SK-N-SH (cell line): ENCODE data around the gene NTM. TPM values are rescaled to one million over a fixed set of nuclear protein-coding genes. Genes with fewer than 3 reads are reported as not detected.
A peak's percentile ranks its signal among the peaks of the same experiment; 100 is the strongest.

Experiments
- CTCF ChIA-PET: fragments of 300-600, 350-600 bp; formaldehyde crosslinking; extraction: SDS; loops from one replicate; lab custom pipeline; 2021; lab: Yijun Ruan, JAX
- POLR2A ChIA-PET: fragments of 350-600 bp; sonication (Branson Sonifier 250); formaldehyde crosslinking; extraction: SDS; loops from one replicate; lab custom pipeline; 2020; ENCODE audit warnings: antibody characterized with exemption, inconsistent platforms; lab: Yijun Ruan, JAX
- DNase-seq: peaks from one replicate; pipeline ENCODE4 v3.0.0; 2012
- H2AFZ ChIP-seq: fragments of 200-600 bp; sonication (generic); 2 replicates; pipeline ENCODE4 v1.8.1; 2016; ENCODE audit warnings: antibody characterized with exemption, mild to moderate bottlenecking, low read depth
- H3F3A ChIP-seq: fragments of 200-600 bp; sonication (generic); replicated peaks from 2 replicates; pipeline ENCODE3; 2016; ENCODE audit warnings: antibody characterized with exemption, mild to moderate bottlenecking; ENCODE audit not compliant: insufficient read depth
- H3K27ac ChIP-seq, 2 experiments: fragments of 200-500 bp in 1 of 2; fragments of 200-600 bp in 1 of 2; sonication (Bioruptor generic) in 1 of 2; sonication (generic), shearing (Covaris generic) in 1 of 2; 2 replicates each; pipeline versions ENCODE4 v1.5.1 to v1.6.1; 2014 to 2016; ENCODE audit warnings: low read depth in 2 of 2, inconsistent platforms in 1 of 2, low read length in 1 of 2, mild to moderate bottlenecking in 1 of 2, mixed read lengths in 1 of 2
- H3K27me3 ChIP-seq: fragments of 200-600 bp; sonication (generic), shearing (Covaris generic); 2 replicates; pipeline ENCODE4 v1.6.1; 2016; ENCODE audit warnings: mixed run types; ENCODE audit not compliant: insufficient read depth
- H3K36me3 ChIP-seq, 2 experiments: fragments of 200-500 bp in 1 of 2; fragments of 200-600 bp in 1 of 2; sonication (Bioruptor generic) in 1 of 2; sonication (generic) in 1 of 2; replicated peaks in 1 of 2; 2 replicates each; pipeline versions ENCODE3 to v1.5.1; 2014 to 2016; ENCODE audit warnings: low read length in 1 of 2, mild to moderate bottlenecking in 1 of 2; ENCODE audit not compliant: insufficient read depth in 2 of 2, control insufficient read depth in 1 of 2
- H3K4me1 ChIP-seq, 2 experiments: fragments of 200-500 bp in 1 of 2; fragments of 200-600 bp in 1 of 2; sonication (Bioruptor generic) in 1 of 2; sonication (generic), shearing (Covaris generic) in 1 of 2; 2 replicates each; pipeline versions ENCODE4 v1.5.1 to v1.6.1; 2014 to 2016; ENCODE audit warnings: low read depth in 1 of 2, low read length in 1 of 2, mixed run types in 1 of 2; ENCODE audit not compliant: insufficient read depth in 2 of 2, control insufficient read depth in 1 of 2
- H3K4me2 ChIP-seq: fragments of 200-600 bp; sonication (generic), shearing (Covaris generic); 2 replicates; pipeline ENCODE4 v1.6.1; 2017; ENCODE audit warnings: mixed run types
- H3K4me3 ChIP-seq, 2 experiments: fragments of 200-500 bp in 1 of 2; fragments of 200-600 bp in 1 of 2; sonication (Bioruptor generic) in 1 of 2; sonication (generic), shearing (Covaris generic) in 1 of 2; 2 replicates each; pipeline versions ENCODE4 v1.5.1 to v1.8.1; 2014 to 2016; ENCODE audit warnings: low read depth in 2 of 2, inconsistent platforms in 1 of 2, low read length in 1 of 2, mild to moderate bottlenecking in 1 of 2, mixed read lengths in 1 of 2, moderate library complexity in 1 of 2
- H3K79me2 ChIP-seq: fragments of 200-600 bp; sonication (generic); 2 replicates; pipeline ENCODE4 v1.8.1; 2017; ENCODE audit warnings: mild to moderate bottlenecking; ENCODE audit not compliant: insufficient read depth
- H3K9ac ChIP-seq: fragments of 200-600 bp; sonication (generic); 2 replicates; pipeline ENCODE4 v1.6.1; 2017; ENCODE audit warnings: mixed run types
- H3K9me2 ChIP-seq: fragments of 200-600 bp; sonication (generic); 2 replicates; pipeline ENCODE4 v1.6.1; 2017; ENCODE audit warnings: mixed run types
- H3K9me3 ChIP-seq: fragments of 200-600 bp; sonication (generic); 2 replicates; pipeline ENCODE4 v1.6.1; 2017; ENCODE audit warnings: mixed run types, mild to moderate bottlenecking, moderate library complexity
- H4K20me1 ChIP-seq: fragments of 200-600 bp; sonication (generic); 2 replicates; pipeline ENCODE4 v1.6.1; 2017; ENCODE audit warnings: mild to moderate bottlenecking, mixed run types; ENCODE audit not compliant: insufficient read depth
- CTCF ChIP-seq: fragments of 200-600 bp; sonication (generic); IDR thresholded peaks from 2 replicates; pipeline ENCODE4 v1.6.1; 2017; ENCODE audit warnings: antibody characterized with exemption, mild to moderate bottlenecking, moderate library complexity
- ELF1 ChIP-seq: IDR thresholded peaks from 2 replicates; pipeline ENCODE4 v1.4.0; 2012
- EP300 ChIP-seq, 2 experiments: IDR thresholded peaks; 2 replicates each; pipeline versions ENCODE4 v1.4.0 to v1.6.1; 2012; ENCODE audit warnings: borderline replicate concordance in 1 of 2, low read depth in 1 of 2, low read length in 1 of 2
- EZH2phosphoT487 ChIP-seq: fragments of 200-600 bp; sonication (generic); IDR thresholded peaks from 2 replicates; pipeline ENCODE4 v1.6.1; 2017; ENCODE audit warnings: low read depth, mixed run types, mild to moderate bottlenecking, antibody characterized with exemption, moderate library complexity, borderline replicate concordance
- FOSL2 ChIP-seq: IDR thresholded peaks from 2 replicates; pipeline ENCODE4 v1.4.0; 2012; ENCODE audit warnings: low read depth, mild to moderate bottlenecking, moderate library complexity, borderline replicate concordance
- FOXM1 ChIP-seq: IDR thresholded peaks from 2 replicates; pipeline ENCODE4 v1.4.0; 2012; ENCODE audit warnings: low read depth, mild to moderate bottlenecking
- GABPA ChIP-seq: IDR thresholded peaks from 2 replicates; pipeline ENCODE4 v1.4.0; 2012; ENCODE audit warnings: low read depth, mild to moderate bottlenecking
- IRF3 ChIP-seq: fragments of 150-350 bp; IDR thresholded peaks from 2 replicates; pipeline ENCODE4 v1.6.1; 2016; ENCODE audit warnings: mild to moderate bottlenecking, low read depth, low read length
- MAX ChIP-seq: IDR thresholded peaks from 2 replicates; pipeline ENCODE4 v1.4.0; 2012; ENCODE audit warnings: low read depth
- MXI1 ChIP-seq: IDR thresholded peaks from 2 replicates; pipeline ENCODE4 v1.6.1; 2012; ENCODE audit warnings: mild to moderate bottlenecking, low read depth, low read length, improper control_type of control experiment
- NFIC ChIP-seq: IDR thresholded peaks from 2 replicates; pipeline ENCODE4 v1.4.0; 2012; ENCODE audit warnings: borderline replicate concordance
- NRF1 ChIP-seq: IDR thresholded peaks from 2 replicates; pipeline ENCODE4 v1.6.1; 2012; ENCODE audit warnings: low read depth, mild to moderate bottlenecking, low read length
- PBX3 ChIP-seq: IDR thresholded peaks from 2 replicates; pipeline ENCODE4; 2012
- POLR2AphosphoS5 ChIP-seq: IDR thresholded peaks from 2 replicates; pipeline ENCODE4 v1.6.1; 2012; ENCODE audit warnings: low read depth, low read length
- RAD21 ChIP-seq: IDR thresholded peaks from 2 replicates; pipeline ENCODE4 v1.6.1; 2012; ENCODE audit warnings: mild to moderate bottlenecking, low read length
- RFX5 ChIP-seq: IDR thresholded peaks from 2 replicates; pipeline ENCODE4 v1.6.1; 2012; ENCODE audit warnings: mild to moderate bottlenecking, improper control_type of control experiment, low read length
- USF2 ChIP-seq: fragments of 150-350 bp; IDR thresholded peaks from 2 replicates; pipeline ENCODE4 v1.6.1; 2017; ENCODE audit warnings: antibody characterized with exemption, low read length, low read depth, borderline replicate concordance
- YY1 ChIP-seq: IDR thresholded peaks from 2 replicates; pipeline ENCODE4 v1.4.0; 2012; ENCODE audit warnings: low read depth, mild to moderate bottlenecking
- WGBS: methylation state at CpG from one replicate; pipeline ENCODE4 v1.1.6; 2017; ENCODE audit warnings: low lambda C conversion rate; 5-methylcytosine and 5-hydroxymethylcytosine counted together
- polyA plus RNA-seq, 3 experiments: library from polyadenylated mRNA; depleted of rRNA; stranded (reverse); fragments of >200 nt; gene quantifications; 2 replicates each; pipeline ENCODE4 v1.2.3, GENCODE V29; 2012

Gene NTM
- polyA plus RNA-seq, 1 of the 3 experiments (the other 2 are of a cell fraction): 20.0 TPM

- POLR2A ChIA-PET: no interaction called here
- Histone ChIP-seq H4K20me1 (no peaks in the 10 kb centered on the region), H3K27me3 (no peaks in the 10 kb centered on the region), H3K36me3 (no peaks in the 10 kb centered on the region), H3K9me3 (no peaks in the 10 kb centered on the region), H3K79me2 (no peaks in the 10 kb centered on the region), H3K4me2 (no peak overlapping the region), H2AFZ (no peak overlapping the region), H3K4me1 (no peaks in the 10 kb centered on the region), H3K4me3 (no peak overlapping the region; a peak in 1 of 4 replicates), H3K9ac (no peak overlapping the region), H3F3A (no peaks in the 10 kb centered on the region), H3K9me2 (no peaks in the 10 kb centered on the region), H3K27ac (no peak overlapping the region)
- CTCF ChIA-PET: interaction anchor here (0.6 to 1.1 kb wide), 5 partner anchors 12 to 344 kb away, joined by 3 to 5 read pairs (median 3); no protein-coding TSS in a partner anchor
- TF ChIP-seq RAD21 (peak; percentile 55), PBX3 (no peak)
- DNase-seq: peak; percentile 45
- 17% methylated on average over 5 of the region's 5 CpGs for WGBS
Measured at GRCh38 chr11:131408025-131408640, 37.7 kb downstream of the NTM start.

- H3K9me2 ChIP-seq: no peaks in the 10 kb centered on the region
- no peak overlapping the region for H3K27ac ChIP-seq
- no peaks in the 10 kb centered on the region for H3K36me3 ChIP-seq
- H3K4me3 ChIP-seq: no peak overlapping the region
- no peaks in the 10 kb centered on the region for H3K4me1 ChIP-seq
- H3K4me2 ChIP-seq: no peak overlapping the region
- ChIA-PET POLR2A (no interaction called here), CTCF (interaction anchor here (0.7 to 0.8 kb wide), 2 partner anchors 14 to 344 kb away, joined by 3 read pairs; no protein-coding TSS in a partner anchor)
- no peaks in the 10 kb centered on the region for H3K79me2 ChIP-seq
- no peaks in the 10 kb centered on the region for H4K20me1 ChIP-seq
- H3K9me3 ChIP-seq: no peaks in the 10 kb centered on the region
- 36% methylated on average over 8 of the region's 8 CpGs for WGBS
- no peak overlapping the region for H2AFZ ChIP-seq
- H3K27me3 ChIP-seq: no peaks in the 10 kb centered on the region
- TF ChIP-seq GABPA (no peak), NFIC (no peak), YY1 (no peak), CTCF (no peak), IRF3 (no peak), MXI1 (no peak), NRF1 (no peak), EZH2phosphoT487 (no peak), FOSL2 (no peak), FOXM1 (no peak), ELF1 (no peak), MAX (no peak), USF2 (no peak), EP300 (IDR thresholded peaks at IDR 0.05; ENCODE audit: borderline replicate concordance in 1 of 2, low read depth in 1 of 2, low read length in 1 of 2) (no peak), RFX5 (no peak), POLR2AphosphoS5 (no peak)
- no peaks in the 10 kb centered on the region for H3F3A ChIP-seq
- DNase-seq: no peak
- no peak overlapping the region for H3K9ac ChIP-seq
Measured at GRCh38 chr11:131409345-131409744, 38.9 kb downstream of the NTM start.
